ENCODE measurements around the gene RAE1.

DNA sequence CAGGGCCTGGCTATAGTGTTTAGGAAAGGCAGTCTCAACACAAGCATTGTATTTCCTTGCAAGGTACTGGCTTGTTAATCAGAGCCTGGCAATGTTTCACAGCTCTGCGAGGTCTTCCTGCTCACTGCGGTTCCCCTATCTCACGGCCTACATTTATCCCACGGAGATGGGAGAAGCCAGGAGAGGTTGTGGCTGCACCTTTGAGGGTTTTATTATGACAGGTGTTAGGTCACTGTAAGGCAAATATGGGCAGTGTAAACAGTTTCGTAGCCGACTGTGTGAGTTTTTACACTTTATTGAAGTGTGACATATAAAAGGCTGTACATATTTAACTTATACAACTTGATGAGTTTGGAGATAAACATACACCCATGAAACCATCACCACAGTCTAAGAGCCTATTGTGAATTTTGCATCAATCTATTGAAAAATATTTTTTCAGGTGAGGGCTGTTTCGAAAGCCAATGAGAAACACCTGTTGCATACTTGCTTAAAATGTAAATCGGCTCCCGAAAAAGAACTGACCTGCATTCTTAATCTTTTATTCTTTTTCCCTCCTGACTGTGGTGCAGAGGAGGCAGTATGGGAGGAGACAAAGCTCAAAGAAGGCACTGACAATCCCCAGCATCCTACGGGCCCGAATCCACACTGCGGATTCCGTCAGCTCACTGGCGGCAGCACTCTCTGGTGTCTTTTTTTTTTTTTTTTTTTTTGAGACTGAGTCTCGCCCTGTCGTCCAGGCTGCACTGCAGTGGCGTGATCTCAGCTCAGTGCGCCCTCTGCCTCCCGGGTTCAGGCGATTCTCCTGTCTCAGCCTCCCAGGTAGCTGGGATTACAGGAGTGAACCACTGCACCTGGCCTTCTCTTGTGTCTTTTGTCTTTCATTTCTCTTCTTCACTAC is 32.6 kb downstream of the RAE1 start:
- TF ChIP-seq EP300 (IDR thresholded peaks at IDR 0.05; ENCODE audit: borderline replicate concordance) = no peak
- no peak for TF ChIP-seq RAD21 (IDR thresholded peaks at IDR 0.05; ENCODE audit: low read depth)
- TF ChIP-seq, protein P1, sequence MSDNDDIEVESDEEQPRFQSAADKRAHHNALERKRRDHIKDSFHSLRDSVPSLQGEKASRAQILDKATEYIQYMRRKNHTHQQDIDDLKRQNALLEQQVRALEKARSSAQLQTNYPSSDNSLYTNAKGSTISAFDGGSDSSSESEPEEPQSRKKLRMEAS (IDR thresholded peaks at IDR 0.05) = no peak
- no peak for TF ChIP-seq CEBPB (IDR thresholded peaks at IDR 0.05)
- TF ChIP-seq EGR1 (IDR thresholded peaks at IDR 0.05) = no peak
- TF ChIP-seq TAF1 (IDR thresholded peaks at IDR 0.05; ENCODE audit: low read depth) = no peak
- TF ChIP-seq CREB1 (IDR thresholded peaks at IDR 0.05; ENCODE audit: low read depth) = no peak
- TF ChIP-seq ZBTB7A (IDR thresholded peaks at IDR 0.05; ENCODE audit: low read depth) = no peak
- no peak for TF ChIP-seq YY1 (IDR thresholded peaks at IDR 0.05; ENCODE audit: low read depth)
